ENCODE results near the gene LIX1. TPM values are rescaled to one million over a fixed set of nuclear protein-coding genes. Genes with fewer than 3 reads are reported as not detected.
"Not testable (repeated sequence)": the region's sequence is repeated elsewhere in the genome, so short reads cannot be mapped to it uniquely, and the experiment has no call there.

Gene LIX1
- 10 to 100 TPM in 1 of 8 experiments, 1 to 10 TPM in 4, under 1 TPM in 3; 0.14 to 56.2 (median 1.1) TPM for total RNA-seq

DNA sequence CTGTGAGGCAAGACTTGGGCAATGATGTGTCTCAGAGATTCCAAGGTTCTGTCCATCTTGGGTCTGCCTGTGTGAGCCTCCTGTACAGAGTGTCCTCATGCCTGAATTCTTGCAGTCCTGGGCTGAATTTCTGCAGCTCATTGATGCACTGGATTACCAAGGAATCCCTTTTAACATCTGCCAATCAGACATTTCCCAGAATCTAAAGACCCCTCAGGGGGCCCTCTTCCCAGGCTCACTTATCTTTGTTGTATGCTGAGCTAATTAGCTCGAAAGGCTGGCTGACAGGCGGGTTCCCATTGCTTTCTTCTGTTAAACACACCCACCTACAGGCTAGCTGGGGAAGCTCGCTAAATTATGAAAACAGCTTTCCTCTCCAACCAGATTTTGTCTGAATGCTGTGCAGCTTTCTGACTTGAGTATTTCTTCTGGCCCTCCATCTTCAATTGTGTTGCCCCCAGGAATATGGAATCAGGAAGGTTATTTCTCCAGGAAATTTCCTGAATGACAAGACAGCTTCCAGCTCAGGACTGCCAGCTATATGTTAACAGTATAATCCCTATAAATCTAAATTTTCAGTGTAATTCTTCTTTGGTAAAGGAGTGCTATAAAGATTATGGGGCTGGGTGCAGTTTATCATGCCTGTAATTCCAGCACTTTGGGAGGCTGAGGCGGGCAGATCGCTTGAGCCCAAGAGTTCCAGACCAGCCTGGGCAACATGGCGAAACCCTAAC is at the start of gene LIX1:
Gene LIX1, minus strand, starts transcription at position 91 of the 734 bp plus-strand sequence. Its CDS starts 35 bp downstream, at position 56.
- WGBS, 10 experiments, result 0 to 66% (median 37%) methylated on average over 1 to 6 of the region's 6 CpGs; no CpG with 5 or more reads in 2 of the 10 experiments
- Histone ChIP-seq H3K27ac (no peak within 1 kb of the TSS), H3K4me1 (replicated peaks in 1 of 2) (peaks cover 5 to 15% of the 10 kb centered on the region in 2 donors), H3K4me3 (peak within 1 kb of the TSS in 2 of 5 donors; percentile 18 to 25)
- peak; percentile 87 to 99 (median 94) for ATAC-seq (replicated peaks in 6 of 8)
- in situ Hi-C loops (cut with MboI; ENCODE audit: low pct_unique_long_range_greater_than_20kb in 2 of 9, low sequenced_read_pairs in 9 of 9, unreplicated experiment in 9 of 9), result loop anchor here in 2 of 9 experiments (5.0 to 25.0 kb wide), 3 partner anchors 95 to 280 kb away; no protein-coding TSS in a partner anchor

GRCh38 chr5:97191893-97192292 is 49.5 kb upstream of the LIX1 start:
- in situ Hi-C loops (cut with MboI; ENCODE audit: low pct_unique_long_range_greater_than_20kb in 2 of 9, low sequenced_read_pairs in 9 of 9, unreplicated experiment in 9 of 9), result loop anchor here in 2 of 9 experiments (25.0 kb wide), 2 partner anchors 1570 to 1620 kb away; partner anchors contain the start of gene RGMB (in 1 of the 2)
- no peak for ATAC-seq (replicated peaks in 6 of 8)
- Histone ChIP-seq H3K4me1 (replicated peaks in 1 of 2) (peaks cover 0 to 4% of the 10 kb centered on the region in 2 donors), H3K27ac (no peak overlapping the region), H3K4me3 (no peak overlapping the region)
- 26 to 86% (median 63%) methylated on average over 1 to 2 of the region's 2 CpGs for WGBS, 10 experiments

- 60 to 100% (median 100%) methylated on average over 1 of the region's 1 CpG; no CpG with 5 or more reads in 1 of the 10 experiments for WGBS, 10 experiments
- ATAC-seq (replicated peaks in 6 of 8); H3K4me1 ChIP-seq (replicated peaks in 1 of 2); H3K4me3 ChIP-seq; H3K27ac ChIP-seq: not testable (repeated sequence)
- in situ Hi-C loops (cut with MboI; ENCODE audit: low pct_unique_long_range_greater_than_20kb in 2 of 9, low sequenced_read_pairs in 9 of 9, unreplicated experiment in 9 of 9), result loop anchor here in 2 of 9 experiments (25.0 kb wide), 2 partner anchors 1573 to 1623 kb away; partner anchors contain the start of gene RGMB (in 1 of the 2)
These were observed 47.1 kb upstream of the LIX1 start for GRCh38 chr5:97189523-97189922.

DNA sequence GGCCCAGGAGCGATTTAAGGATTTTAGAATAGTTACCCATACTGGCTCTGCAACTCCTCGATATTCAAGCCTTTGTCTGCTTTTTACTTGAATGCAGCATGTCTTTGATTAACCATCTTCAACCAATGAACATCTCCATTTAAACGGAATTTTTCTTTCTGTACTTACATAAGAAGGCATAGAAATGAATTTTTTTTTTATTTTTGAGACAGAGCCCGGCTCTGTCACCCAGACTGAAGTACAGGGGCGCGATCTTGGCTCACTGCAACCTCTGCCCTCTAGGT is 41.5 kb upstream of the LIX1 start:
- 0 to 60% (median 33%) methylated on average over 1 to 6 of the region's 6 CpGs; no CpG with 5 or more reads in 3 of the 10 experiments for WGBS, 10 experiments

GRCh38 chr5:97183100-97183929 is 40.9 kb upstream of the LIX1 start, which contains the start of gene RIOK2:
RIOK2 (minus strand) TSS chr5:97183247; CDS start chr5:97183191, 56 bp downstream.
- peak; percentile 87 to 94 (median 92) for ATAC-seq (replicated peaks in 6 of 8)
- Histone ChIP-seq H3K4me3 (peak within 1 kb of the TSS; percentile 54 to 76 (median 58)), H3K27ac (peak within 1 kb of the TSS; percentile 94 to 96), H3K4me1 (replicated peaks in 1 of 2) (peaks cover 0 to 7% of the 10 kb centered on the region in 2 donors)
- 0 to 3% (median 0%) methylated on average over 3 to 35 of the region's 44 CpGs for WGBS, 10 experiments
- in situ Hi-C loops (cut with MboI; ENCODE audit: low pct_unique_long_range_greater_than_20kb in 2 of 9, low sequenced_read_pairs in 9 of 9, unreplicated experiment in 9 of 9), result loop anchor here in 2 of 9 experiments (25.0 kb wide), 2 partner anchors 1579 to 1629 kb away; partner anchors contain the start of gene RGMB (in 1 of the 2)

More for the DNA sequence above, 41.5 kb upstream of the LIX1 start:
- no peak for ATAC-seq (replicated peaks in 6 of 8)
- Histone ChIP-seq H3K27ac (peak overlapping the region in 1 of 2 donors; percentile 96), H3K4me1 (replicated peaks in 1 of 2) (peaks cover 0 to 7% of the 10 kb centered on the region in 2 donors), H3K4me3 (peak overlapping the region; percentile 54 to 76 (median 58))
- in situ Hi-C loops (cut with MboI; ENCODE audit: low pct_unique_long_range_greater_than_20kb in 2 of 9, low sequenced_read_pairs in 9 of 9, unreplicated experiment in 9 of 9), result loop anchor here in 2 of 9 experiments (25.0 kb wide), 2 partner anchors 1578 to 1628 kb away; partner anchors contain the start of gene RGMB (in 1 of the 2)

DNA sequence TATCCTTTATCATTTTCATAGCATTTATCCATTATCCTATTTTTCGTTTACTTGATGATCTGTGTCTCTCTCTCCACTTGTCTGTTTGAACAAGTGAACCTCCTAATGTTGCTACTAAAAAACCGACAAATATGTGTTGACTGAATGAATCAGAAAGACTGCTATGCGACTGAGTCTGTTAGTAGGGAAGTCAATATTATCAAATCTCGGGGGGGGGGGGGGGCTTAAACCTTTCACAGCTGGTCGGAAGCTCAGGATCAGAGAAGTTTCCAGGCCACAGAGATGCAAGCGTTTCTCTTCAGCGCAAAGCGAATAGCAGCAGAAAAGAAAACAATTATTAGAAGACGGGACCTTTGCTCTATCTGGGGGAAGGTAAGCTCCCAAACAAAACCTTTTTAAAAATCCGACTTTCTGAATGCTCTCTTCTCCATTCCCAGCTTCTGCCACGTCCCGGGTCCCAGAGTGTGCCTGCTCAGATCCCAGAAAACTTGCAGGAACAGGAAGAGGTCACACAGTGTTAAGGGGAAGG is 40.2 kb upstream of the LIX1 start:
- H3K4me3 ChIP-seq, result peak overlapping the region; percentile 54 to 76 (median 58)
- peaks cover 0 to 7% of the 10 kb centered on the region in 2 donors for H3K4me1 ChIP-seq (replicated peaks in 1 of 2)
- H3K27ac ChIP-seq, result peak overlapping the region; percentile 94 to 96
- ATAC-seq (replicated peaks in 6 of 8), result peak in 2 of 8 experiments; percentile 2 to 3
- 0 to 3% (median 0%) methylated on average over 1 to 10 of the region's 12 CpGs for WGBS, 10 experiments
- in situ Hi-C loops (cut with MboI; ENCODE audit: low pct_unique_long_range_greater_than_20kb in 2 of 9, low sequenced_read_pairs in 9 of 9, unreplicated experiment in 9 of 9), result loop anchor here in 2 of 9 experiments (25.0 kb wide), 2 partner anchors 1580 to 1630 kb away; partner anchors contain the start of gene RGMB (in 1 of the 2)

DNA sequence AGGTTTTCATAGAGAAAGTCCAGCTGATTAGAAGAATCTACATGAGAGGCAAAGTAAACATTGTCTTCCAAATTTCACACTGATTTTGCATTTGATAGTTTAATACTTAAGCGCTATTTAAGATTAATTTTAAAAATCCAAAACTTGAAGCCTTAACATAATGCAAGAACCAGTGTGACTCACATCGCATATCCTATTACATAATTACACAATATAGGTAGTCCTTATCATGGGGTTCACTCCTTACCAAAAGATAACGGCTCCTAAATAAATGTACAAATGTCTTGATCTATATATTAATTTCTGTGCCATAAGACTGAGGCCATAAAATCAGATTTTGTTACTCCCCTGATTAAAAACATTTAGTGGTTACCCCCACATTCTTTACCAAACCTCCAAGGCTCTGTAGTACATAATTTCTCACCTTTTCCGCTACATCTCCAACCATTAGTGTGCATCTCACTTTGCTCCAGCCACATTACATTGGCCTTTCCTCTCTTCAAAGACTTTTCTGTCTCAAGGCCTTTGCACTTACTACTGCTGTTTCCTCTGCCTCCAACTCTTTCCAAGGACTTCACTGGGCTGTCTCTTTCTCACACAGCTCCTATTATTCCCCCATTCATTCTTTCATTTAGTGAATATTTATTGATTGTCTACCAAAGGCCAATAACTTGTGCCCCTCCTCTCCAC is 39.6 kb upstream of the LIX1 start:
- Histone ChIP-seq H3K4me1 (replicated peaks in 1 of 2) (peaks cover 0 to 7% of the 10 kb centered on the region in 2 donors), H3K4me3 (peak overlapping the region; percentile 54 to 76 (median 58)), H3K27ac (no peak overlapping the region)
- 8 to 87% (median 75%) methylated on average over 1 to 4 of the region's 4 CpGs for WGBS, 10 experiments
- in situ Hi-C loops (cut with MboI; ENCODE audit: low pct_unique_long_range_greater_than_20kb in 2 of 9, low sequenced_read_pairs in 9 of 9, unreplicated experiment in 9 of 9), result loop anchor here in 2 of 9 experiments (25.0 kb wide), 2 partner anchors 1580 to 1630 kb away; partner anchors contain the start of gene RGMB (in 1 of the 2)
- ATAC-seq (replicated peaks in 6 of 8), result no peak

GRCh38 chr5:97179457-97179856 is 37.0 kb upstream of the LIX1 start:
- ATAC-seq (replicated peaks in 6 of 8); H3K4me3 ChIP-seq; H3K27ac ChIP-seq; H3K4me1 ChIP-seq (replicated peaks in 1 of 2): not testable (repeated sequence)
- in situ Hi-C loops (cut with MboI; ENCODE audit: low pct_unique_long_range_greater_than_20kb in 2 of 9, low sequenced_read_pairs in 9 of 9, unreplicated experiment in 9 of 9), result loop anchor here in 2 of 9 experiments (25.0 kb wide), 2 partner anchors 1583 to 1633 kb away; partner anchors contain the start of gene RGMB (in 1 of the 2)
- 80 to 100% (median 100%) methylated on average over 1 of the region's 3 CpGs; no CpG with 5 or more reads in 1 of the 10 experiments for WGBS, 10 experiments

GRCh38 chr5:97172227-97172626 is 29.8 kb upstream of the LIX1 start:
- no peak overlapping the region for H3K27ac ChIP-seq
- H3K4me3 ChIP-seq, result no peak overlapping the region
- in situ Hi-C loops (cut with MboI; ENCODE audit: low pct_unique_long_range_greater_than_20kb in 2 of 9, low sequenced_read_pairs in 9 of 9, unreplicated experiment in 9 of 9), result loop anchor here in 8 of 9 experiments (25.0 kb wide), 6 partner anchors 185 to 560 kb away; no protein-coding TSS in a partner anchor
- peak in 1 of 8 experiments; percentile 36 for ATAC-seq (replicated peaks in 6 of 8)
- H3K4me1 ChIP-seq (replicated peaks in 1 of 2), result no peaks in the 10 kb centered on the region

DNA sequence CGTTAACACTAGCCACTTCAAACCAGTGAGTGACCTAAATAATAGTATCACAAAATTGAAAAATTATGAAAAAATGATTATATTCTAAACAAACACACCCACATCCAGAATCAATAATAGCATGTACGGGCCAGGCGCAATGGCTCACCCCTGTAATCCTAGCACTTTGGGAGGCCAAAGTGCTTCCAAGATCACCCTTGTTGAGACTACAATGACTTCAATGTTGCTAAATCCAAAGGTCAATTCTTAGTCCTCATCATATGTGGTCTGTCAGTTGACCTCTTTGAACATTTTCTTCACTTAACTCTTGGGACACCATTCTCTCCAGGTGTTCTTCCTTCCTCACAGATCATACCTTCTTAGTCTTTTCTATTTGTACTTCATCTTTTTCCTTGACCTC is 29.3 kb upstream of the LIX1 start:
- 83 to 100% (median 100%) methylated on average over 1 to 3 of the region's 3 CpGs for WGBS, 10 experiments
- ATAC-seq (replicated peaks in 6 of 8), result no peak
- no peak overlapping the region for H3K4me3 ChIP-seq
- in situ Hi-C loops (cut with MboI; ENCODE audit: low pct_unique_long_range_greater_than_20kb in 2 of 9, low sequenced_read_pairs in 9 of 9, unreplicated experiment in 9 of 9), result loop anchor here in 8 of 9 experiments (25.0 kb wide), 6 partner anchors 184 to 559 kb away; no protein-coding TSS in a partner anchor
- no peaks in the 10 kb centered on the region for H3K4me1 ChIP-seq (replicated peaks in 1 of 2)
- no peak overlapping the region for H3K27ac ChIP-seq

GRCh38 chr5:97167435-97167834 is 25.0 kb upstream of the LIX1 start:
- 0 to 86% (median 48%) methylated on average over 1 to 6 of the region's 6 CpGs for WGBS, 10 experiments
- in situ Hi-C loops (cut with MboI; ENCODE audit: low pct_unique_long_range_greater_than_20kb in 2 of 9, low sequenced_read_pairs in 9 of 9, unreplicated experiment in 9 of 9), result loop anchor here in 8 of 9 experiments (10.0 to 25.0 kb wide), 7 partner anchors 180 to 555 kb away; no protein-coding TSS in a partner anchor
- no peak for ATAC-seq (replicated peaks in 6 of 8)
- Histone ChIP-seq H3K4me3 (no peak overlapping the region), H3K27ac (no peak overlapping the region), H3K4me1 (replicated peaks in 1 of 2) (peaks cover 5% of the 10 kb centered on the region in 2 donors)

Data from motor neuron (in vitro differentiated cells).